ENCODE data around the gene IER2. TPM values are rescaled to one million over a fixed set of nuclear protein-coding genes. Genes with fewer than 3 reads are reported as not detected.
A peak's percentile ranks its signal among the peaks of the same experiment; 100 is the strongest.
"Not testable (repeated sequence)": the region's sequence is repeated elsewhere in the genome, so short reads cannot be mapped to it uniquely, and the experiment has no call there.

Gene IER2
- total and polyA plus RNA-seq, 2 of the 8 experiments (the other 6 are each of a cell fraction or from before 2014, with no cell fraction given) = 84.5 to 138 TPM

DNA sequence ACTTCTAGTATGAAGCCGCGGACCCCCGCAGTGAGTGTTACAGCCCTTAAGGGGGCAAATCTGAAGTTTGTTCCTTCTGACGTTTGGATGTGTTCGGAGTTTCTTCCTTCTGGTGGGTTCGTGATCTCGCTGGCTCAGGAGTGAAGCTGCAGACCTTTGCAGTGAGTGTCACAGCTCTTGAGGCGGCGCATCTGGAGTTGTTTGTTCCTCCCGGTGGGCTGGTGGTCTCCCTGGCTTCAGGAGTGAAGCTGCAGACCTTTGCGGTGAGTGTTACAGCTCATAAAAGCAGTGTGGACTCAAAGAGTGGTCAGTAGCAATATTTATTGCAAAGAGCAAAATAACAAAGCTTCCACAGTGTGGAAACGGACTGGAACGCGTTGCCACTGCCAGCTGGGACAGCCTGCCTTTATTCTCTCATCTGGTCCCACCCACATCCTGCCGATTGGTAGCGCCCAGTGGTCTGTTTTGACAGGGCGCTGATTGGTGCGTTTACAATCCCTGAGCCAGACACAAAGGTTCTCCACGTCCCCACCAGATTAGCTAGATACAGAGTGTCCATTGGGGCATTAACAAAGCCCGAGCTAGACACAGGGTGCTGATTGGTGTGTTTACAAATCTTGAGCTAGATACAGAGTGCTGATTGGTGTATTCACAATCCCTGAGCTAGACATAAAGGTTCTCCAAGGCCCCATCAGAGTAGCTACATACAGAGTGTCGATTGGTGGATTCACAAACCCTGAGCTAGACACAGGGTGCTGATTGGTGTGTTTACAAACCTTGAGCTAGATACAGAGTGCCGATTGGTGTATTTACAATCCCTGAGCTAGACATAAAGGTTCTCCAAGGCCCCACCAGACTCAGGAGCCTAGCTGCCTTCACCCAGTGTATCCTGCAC lies 35.8 kb downstream of the IER2 start:
- not testable (repeated sequence) for H2BK120ac ChIP-seq (replicated peaks; ENCODE audit: low read depth, low read length); H3K23me2 ChIP-seq (ENCODE audit: low read depth, low read length); H3K23ac ChIP-seq (ENCODE audit: insufficient read length); H3K79me2 ChIP-seq (ENCODE audit: control insufficient read depth in 1 of 2, insufficient read depth in 2 of 2, low read length in 2 of 2); H2BK15ac ChIP-seq (ENCODE audit: low read length); H3K27ac ChIP-seq (ENCODE audit: low read depth, low read length); H3K4me3 ChIP-seq (ENCODE audit: extremely low read depth in 1 of 4, insufficient read depth in 2 of 4, low read depth in 3 of 4, low read length in 4 of 4); H3K14ac ChIP-seq (ENCODE audit: insufficient read length); H4K5ac ChIP-seq (ENCODE audit: insufficient read length, low read depth, low read length); H3K36me3 ChIP-seq (ENCODE audit: control insufficient read depth in 2 of 4, insufficient read depth in 4 of 4, low read length in 3 of 4); H4K20me1 ChIP-seq (replicated peaks in 1 of 2; ENCODE audit: control insufficient read depth in 1 of 2, insufficient read depth in 2 of 2, low read length in 2 of 2); DNase-seq (ENCODE audit: low read depth in 1 of 2, low spot score in 2 of 2); H2BK20ac ChIP-seq (ENCODE audit: low read length); H3K18ac ChIP-seq (ENCODE audit: extremely low read depth, low read length); FAIRE-seq; H4K8ac ChIP-seq (ENCODE audit: extremely low read depth, insufficient read depth, low read length); H3K56ac ChIP-seq (replicated peaks; ENCODE audit: insufficient read length, low read depth, low read length); H2AK5ac ChIP-seq (ENCODE audit: low read depth, low read length); H3K79me1 ChIP-seq (ENCODE audit: low read depth, low read length); H4K91ac ChIP-seq (replicated peaks; ENCODE audit: insufficient read length, low read length); H3K9ac ChIP-seq (replicated peaks in 1 of 4; ENCODE audit: extremely low read depth in 1 of 4, low read depth in 3 of 4, low read length in 3 of 4); H2AFZ ChIP-seq (ENCODE audit: low read length); H3K4ac ChIP-seq (replicated peaks; ENCODE audit: insufficient read length, low read depth, low read length); H3K9me3 ChIP-seq (ENCODE audit: insufficient read depth in 2 of 2, low read depth in 1 of 2, low read length in 1 of 2); H2BK5ac ChIP-seq (ENCODE audit: low read depth, low read length); H3K4me1 ChIP-seq (replicated peaks in 1 of 4; ENCODE audit: control insufficient read depth in 3 of 4, insufficient read depth in 4 of 4, low read length in 3 of 4); H3K4me2 ChIP-seq (ENCODE audit: insufficient read depth in 1 of 2, low read depth in 2 of 2, low read length in 2 of 2); H3K27me3 ChIP-seq (replicated peaks in 1 of 4; ENCODE audit: control insufficient read depth in 3 of 4, extremely low read depth in 1 of 4, insufficient read depth in 3 of 4, low read length in 3 of 4)
- ChIA-PET CTCF (ENCODE audit: partially characterized antibody) (interaction anchor here (0.6 to 2.9 kb wide), 7 partner anchors 8 to 765 kb away, joined by 3 to 26 read pairs (median 4); no protein-coding TSS in a partner anchor), POLR2A (ENCODE audit: partially characterized antibody) (interaction anchor here (0.8 to 4.3 kb wide), 6 partner anchors 9 to 67 kb away, joined by 3 to 48 read pairs (median 8); no protein-coding TSS in a partner anchor)
- H2BK12ac ChIP-seq (ENCODE audit: low read depth, low read length) = peak overlapping the region; percentile 7; the same call in 1 of the 2 replicates
- 91% methylated on average over 22 of the region's 22 CpGs; no CpG with 5 or more reads in 1 of the 2 experiments for WGBS, 2 experiments (ENCODE audit: extremely low coverage in 1 of 2, insufficient coverage in 1 of 2, insufficient read length in 1 of 2, insufficient replicate concordance in 2 of 2, low coverage in 1 of 2, low lambda C conversion rate in 2 of 2, missing lambda C conversion rate in 1 of 2)

All from H1 (cell line).